NB4 (cell line): Measurements from ENCODE around the gene OTC.

Experiments used
- POLR2A ChIP-seq: IDR thresholded peaks from 2 replicates; pipeline ENCODE4 v1.6.1; 2011; ENCODE audit warnings: mild to moderate bottlenecking; ENCODE audit not compliant: insufficient read length; ENCODE audit errors: extremely low read depth
- TF ChIP-seq, protein P1 (sequence below): IDR thresholded peaks from one replicate; pipeline ENCODE4 v1.5.1; 2012; ENCODE audit warnings: low read depth, low read length
- TF ChIP-seq, protein P2 (sequence below): IDR thresholded peaks from 2 replicates; pipeline ENCODE4 v1.6.1; 2011; ENCODE audit warnings: low read depth, low read length

DNA sequence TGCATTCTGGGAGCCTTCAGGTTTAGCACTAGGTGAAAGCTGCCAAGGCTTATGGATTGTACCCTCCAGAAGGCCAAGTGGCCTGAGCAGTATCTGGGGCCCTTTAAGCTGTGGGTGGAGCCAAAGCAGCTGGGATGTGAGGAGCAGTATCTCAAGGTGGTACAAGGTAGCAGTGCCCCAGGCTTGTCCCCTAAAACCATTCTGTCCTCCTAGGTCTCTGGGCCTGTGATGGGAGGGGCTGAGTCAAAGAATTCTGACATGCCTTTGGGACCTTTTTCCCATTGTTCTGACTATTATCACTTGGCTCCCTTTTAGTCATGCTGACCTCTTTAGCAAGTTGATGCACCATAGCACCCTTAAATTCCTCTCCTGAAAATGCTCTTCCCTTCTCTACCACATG lies 109.9 kb downstream of the OTC start:
- TF ChIP-seq, protein P1, sequence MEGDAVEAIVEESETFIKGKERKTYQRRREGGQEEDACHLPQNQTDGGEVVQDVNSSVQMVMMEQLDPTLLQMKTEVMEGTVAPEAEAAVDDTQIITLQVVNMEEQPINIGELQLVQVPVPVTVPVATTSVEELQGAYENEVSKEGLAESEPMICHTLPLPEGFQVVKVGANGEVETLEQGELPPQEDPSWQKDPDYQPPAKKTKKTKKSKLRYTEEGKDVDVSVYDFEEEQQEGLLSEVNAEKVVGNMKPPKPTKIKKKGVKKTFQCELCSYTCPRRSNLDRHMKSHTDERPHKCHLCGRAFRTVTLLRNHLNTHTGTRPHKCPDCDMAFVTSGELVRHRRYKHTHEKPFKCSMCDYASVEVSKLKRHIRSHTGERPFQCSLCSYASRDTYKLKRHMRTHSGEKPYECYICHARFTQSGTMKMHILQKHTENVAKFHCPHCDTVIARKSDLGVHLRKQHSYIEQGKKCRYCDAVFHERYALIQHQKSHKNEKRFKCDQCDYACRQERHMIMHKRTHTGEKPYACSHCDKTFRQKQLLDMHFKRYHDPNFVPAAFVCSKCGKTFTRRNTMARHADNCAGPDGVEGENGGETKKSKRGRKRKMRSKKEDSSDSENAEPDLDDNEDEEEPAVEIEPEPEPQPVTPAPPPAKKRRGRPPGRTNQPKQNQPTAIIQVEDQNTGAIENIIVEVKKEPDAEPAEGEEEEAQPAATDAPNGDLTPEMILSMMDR: no peak
- no peak for TF ChIP-seq POLR2A
- TF ChIP-seq, protein P2, sequence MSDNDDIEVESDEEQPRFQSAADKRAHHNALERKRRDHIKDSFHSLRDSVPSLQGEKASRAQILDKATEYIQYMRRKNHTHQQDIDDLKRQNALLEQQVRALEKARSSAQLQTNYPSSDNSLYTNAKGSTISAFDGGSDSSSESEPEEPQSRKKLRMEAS: no peak
